MCF 10A (cell line): ENCODE measurements around the gene C1orf94. TPM values are rescaled to one million over a fixed set of nuclear protein-coding genes. Genes with fewer than 3 reads are reported as not detected.
A peak's percentile ranks its signal among the peaks of the same experiment; 100 is the strongest.

Experiments
- Bru-seq: library from RNA; stranded (reverse); fragments of 400-500 nt; gene quantifications from one replicate; lab custom pipeline; 2021; lab: Mats Ljungman, UMichigan
- BruChase-seq, 2 experiments: library from RNA; stranded (reverse); fragments of 400-500 nt; gene quantifications; one replicate each; lab custom pipeline; 2021; lab: Mats Ljungman, UMichigan
- BruUV-seq: library from RNA; stranded (reverse); fragments of 400-500 nt; replicated peaks from 2 replicates; lab custom pipeline; 2021; lab: Mats Ljungman, UMichigan
- CTCF ChIA-PET: fragments of 300-600 bp; sonication (Branson Sonifier 250); formaldehyde crosslinking; extraction: SDS; loops from one replicate; lab custom pipeline; 2021; ENCODE audit warnings: antibody characterized with exemption, inconsistent platforms; lab: Yijun Ruan, JAX
- POLR2A ChIA-PET: fragments of 300-600, 350-650 bp; sonication (Branson Sonifier 250); formaldehyde crosslinking; extraction: SDS; loops from one replicate; lab custom pipeline; 2020; ENCODE audit warnings: antibody characterized with exemption, inconsistent platforms; lab: Yijun Ruan, JAX
- DNase-seq: peaks from one replicate; pipeline ENCODE4 v3.0.0-alpha.2; 2018; ENCODE audit not compliant: unreplicated experiment
- H3K27ac Mint-ChIP-seq: one replicate; pipeline ENCODE4 v1.8.0; 2022; ENCODE audit warnings: mild to moderate bottlenecking, low read depth, mixed read lengths; ENCODE audit not compliant: unreplicated experiment
- H3K27me3 Mint-ChIP-seq: one replicate; pipeline ENCODE4 v1.8.0; 2022; ENCODE audit warnings: mixed read lengths; ENCODE audit not compliant: insufficient read depth, unreplicated experiment
- H3K36me3 Mint-ChIP-seq: one replicate; pipeline ENCODE4 v1.8.0; 2022; ENCODE audit warnings: mild to moderate bottlenecking, moderate library complexity, mixed read lengths; ENCODE audit not compliant: insufficient read depth, unreplicated experiment
- H3K4me1 Mint-ChIP-seq: one replicate; pipeline ENCODE4 v1.8.0; 2022; ENCODE audit warnings: mixed read lengths; ENCODE audit not compliant: insufficient read depth, unreplicated experiment
- H3K4me3 Mint-ChIP-seq: one replicate; pipeline ENCODE4 v1.8.0; 2022; ENCODE audit warnings: mild to moderate bottlenecking, moderate library complexity, mixed read lengths; ENCODE audit not compliant: unreplicated experiment
- H3K9me3 Mint-ChIP-seq: one replicate; pipeline ENCODE4 v1.8.0; 2022; ENCODE audit warnings: mixed read lengths; ENCODE audit not compliant: unreplicated experiment
- intact Hi-C: fragments of 100-400 bp; cut with micrococcal nuclease; formaldehyde crosslinking; loops from 2 replicates; pipeline ENCODE4 v1.14.1; 2022
- long read RNA-seq: library from polyadenylated mRNA; stranded (forward); transcript quantifications from one replicate; pipeline ENCODE4 v2.0.0, GENCODE V29; 2022
- total RNA-seq: library from RNA; stranded (reverse); gene quantifications from 2 replicates; pipeline ENCODE4 v1.2.3, GENCODE V29; 2022
- TF ChIP-seq, protein P1 (sequence below): fragments of 200-600 bp; IDR thresholded peaks from one replicate; pipeline ENCODE4 v1.8.0; 2022; ENCODE audit warnings: antibody characterized with exemption, mild to moderate bottlenecking; ENCODE audit not compliant: unreplicated experiment

Gene C1orf94, protein sequence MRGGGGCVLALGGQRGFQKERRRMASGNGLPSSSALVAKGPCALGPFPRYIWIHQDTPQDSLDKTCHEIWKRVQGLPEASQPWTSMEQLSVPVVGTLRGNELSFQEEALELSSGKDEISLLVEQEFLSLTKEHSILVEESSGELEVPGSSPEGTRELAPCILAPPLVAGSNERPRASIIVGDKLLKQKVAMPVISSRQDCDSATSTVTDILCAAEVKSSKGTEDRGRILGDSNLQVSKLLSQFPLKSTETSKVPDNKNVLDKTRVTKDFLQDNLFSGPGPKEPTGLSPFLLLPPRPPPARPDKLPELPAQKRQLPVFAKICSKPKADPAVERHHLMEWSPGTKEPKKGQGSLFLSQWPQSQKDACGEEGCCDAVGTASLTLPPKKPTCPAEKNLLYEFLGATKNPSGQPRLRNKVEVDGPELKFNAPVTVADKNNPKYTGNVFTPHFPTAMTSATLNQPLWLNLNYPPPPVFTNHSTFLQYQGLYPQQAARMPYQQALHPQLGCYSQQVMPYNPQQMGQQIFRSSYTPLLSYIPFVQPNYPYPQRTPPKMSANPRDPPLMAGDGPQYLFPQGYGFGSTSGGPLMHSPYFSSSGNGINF
- total RNA-seq (not detected in 2 replicates), Bru-seq, nascent RNA (percentile 2 among the genes with signal in this experiment), BruChase-seq, experiment 1, labeled RNA remaining after a 6-hour chase (not detected), BruChase-seq, experiment 2, labeled RNA remaining after a 2-hour chase (not detected)
- long read RNA-seq: 0 reads

DNA sequence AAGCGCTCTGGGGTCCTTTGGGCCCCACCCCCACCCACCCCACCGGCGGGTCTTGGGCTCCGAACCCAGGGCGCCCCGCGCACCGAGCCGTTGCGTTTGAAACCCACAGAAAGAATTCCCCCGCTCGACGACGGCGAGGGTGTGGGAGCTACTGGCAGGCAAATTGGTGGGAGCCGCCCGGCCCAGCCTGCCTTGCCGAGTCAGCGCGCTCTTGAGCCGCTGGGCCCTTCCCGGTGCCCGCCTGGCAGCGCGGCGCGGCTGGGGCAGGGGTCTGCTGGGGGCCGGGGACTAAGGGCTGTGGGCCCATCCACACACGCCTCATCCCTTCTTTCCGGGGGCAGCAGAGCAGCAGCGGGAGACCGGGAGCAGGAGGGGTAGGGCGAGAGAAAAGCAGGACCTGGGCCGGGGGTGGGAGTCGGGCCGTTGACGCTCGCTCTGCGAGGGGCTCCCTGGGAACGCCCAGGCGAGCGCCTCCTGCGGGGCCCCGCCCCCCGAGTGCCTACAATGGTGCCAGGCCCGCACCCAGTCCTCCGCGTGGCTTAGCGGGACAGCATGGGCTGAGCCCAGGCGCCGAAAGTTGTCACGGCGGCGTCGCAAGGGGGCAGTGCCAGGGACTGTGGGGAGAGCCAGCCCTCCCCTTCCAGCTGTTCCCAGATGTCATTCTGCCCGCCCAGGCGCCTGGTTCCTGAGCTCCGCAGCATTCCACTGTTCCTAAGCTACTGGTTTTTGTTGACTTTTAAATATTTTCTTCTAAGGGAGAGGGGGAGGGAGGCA is at the start of gene C1orf94:
Gene C1orf94, plus strand, starts transcription at position 78 of the 774 bp plus-strand sequence. CDS start 883 bp downstream, outside the sequence.
- intact Hi-C loops: no loop called here
- Mint-ChIP-seq H3K9me3 (peaks cover 15% of the 10 kb centered on the region), H3K27ac (no peak within 1 kb of the TSS), H3K4me3 (no peak within 1 kb of the TSS), H3K36me3 (no peaks in the 10 kb centered on the region), H3K27me3 (no peaks in the 10 kb centered on the region), H3K4me1 (no peaks in the 10 kb centered on the region)
- DNase-seq: no peak
- BruUV-seq: no TSS peak
- CTCF ChIA-PET: interaction anchor here (0.7 kb wide), 1 partner anchor 437 kb away, joined by 3 read pairs; no protein-coding TSS in a partner anchor
- POLR2A ChIA-PET: no interaction called here
- TF ChIP-seq, protein P1, sequence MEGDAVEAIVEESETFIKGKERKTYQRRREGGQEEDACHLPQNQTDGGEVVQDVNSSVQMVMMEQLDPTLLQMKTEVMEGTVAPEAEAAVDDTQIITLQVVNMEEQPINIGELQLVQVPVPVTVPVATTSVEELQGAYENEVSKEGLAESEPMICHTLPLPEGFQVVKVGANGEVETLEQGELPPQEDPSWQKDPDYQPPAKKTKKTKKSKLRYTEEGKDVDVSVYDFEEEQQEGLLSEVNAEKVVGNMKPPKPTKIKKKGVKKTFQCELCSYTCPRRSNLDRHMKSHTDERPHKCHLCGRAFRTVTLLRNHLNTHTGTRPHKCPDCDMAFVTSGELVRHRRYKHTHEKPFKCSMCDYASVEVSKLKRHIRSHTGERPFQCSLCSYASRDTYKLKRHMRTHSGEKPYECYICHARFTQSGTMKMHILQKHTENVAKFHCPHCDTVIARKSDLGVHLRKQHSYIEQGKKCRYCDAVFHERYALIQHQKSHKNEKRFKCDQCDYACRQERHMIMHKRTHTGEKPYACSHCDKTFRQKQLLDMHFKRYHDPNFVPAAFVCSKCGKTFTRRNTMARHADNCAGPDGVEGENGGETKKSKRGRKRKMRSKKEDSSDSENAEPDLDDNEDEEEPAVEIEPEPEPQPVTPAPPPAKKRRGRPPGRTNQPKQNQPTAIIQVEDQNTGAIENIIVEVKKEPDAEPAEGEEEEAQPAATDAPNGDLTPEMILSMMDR: no peak

DNA sequence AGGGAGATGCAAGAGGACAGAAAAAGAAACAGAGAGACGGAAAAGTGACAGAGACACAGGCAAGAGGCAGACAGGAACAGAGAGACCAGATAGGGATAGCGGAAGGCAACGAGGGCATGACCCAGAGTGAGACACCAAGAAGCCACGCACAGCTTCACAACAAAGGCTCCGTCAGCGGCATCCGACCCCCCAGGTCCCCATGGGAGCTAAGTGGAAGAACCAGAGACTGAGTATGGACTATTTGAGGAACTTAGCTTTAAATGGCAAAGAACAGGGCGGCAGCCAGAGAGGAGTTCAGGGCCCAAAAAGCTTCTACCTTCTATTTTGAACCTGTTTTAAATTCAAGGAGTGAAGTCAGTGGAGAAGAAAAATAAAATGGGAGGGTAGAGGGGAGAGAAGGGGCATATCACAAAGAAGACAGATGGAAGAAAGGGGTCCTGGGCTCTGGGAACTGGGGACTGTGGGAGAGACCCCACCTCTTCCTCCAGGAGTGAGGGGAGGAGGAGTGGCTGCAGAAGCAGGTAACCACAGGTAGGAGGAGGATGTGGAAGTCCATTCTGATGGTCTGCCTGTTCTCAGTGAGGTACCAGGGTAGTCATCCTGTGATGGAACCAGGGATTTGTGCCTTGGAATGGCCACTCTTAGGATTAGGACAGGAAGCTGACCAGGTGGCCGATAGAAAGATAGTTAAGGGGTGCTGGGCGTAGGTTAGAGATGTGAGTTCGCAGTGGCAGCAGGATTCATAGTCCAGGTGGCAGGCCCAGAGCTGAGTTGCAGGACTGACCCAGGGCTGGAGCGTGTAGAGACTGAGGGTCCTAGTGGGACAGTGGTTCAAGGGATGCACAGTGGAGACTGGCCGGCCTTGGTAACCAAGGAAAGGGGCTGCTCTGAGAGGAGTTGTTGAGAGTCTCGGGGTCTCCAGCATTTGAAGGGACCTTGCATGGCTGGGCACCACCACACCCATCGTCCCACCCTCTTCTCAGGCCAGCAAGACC is 49.4 kb upstream of the C1orf94 start:
- POLR2A ChIA-PET: no interaction called here
- intact Hi-C loops: no loop called here

DNA sequence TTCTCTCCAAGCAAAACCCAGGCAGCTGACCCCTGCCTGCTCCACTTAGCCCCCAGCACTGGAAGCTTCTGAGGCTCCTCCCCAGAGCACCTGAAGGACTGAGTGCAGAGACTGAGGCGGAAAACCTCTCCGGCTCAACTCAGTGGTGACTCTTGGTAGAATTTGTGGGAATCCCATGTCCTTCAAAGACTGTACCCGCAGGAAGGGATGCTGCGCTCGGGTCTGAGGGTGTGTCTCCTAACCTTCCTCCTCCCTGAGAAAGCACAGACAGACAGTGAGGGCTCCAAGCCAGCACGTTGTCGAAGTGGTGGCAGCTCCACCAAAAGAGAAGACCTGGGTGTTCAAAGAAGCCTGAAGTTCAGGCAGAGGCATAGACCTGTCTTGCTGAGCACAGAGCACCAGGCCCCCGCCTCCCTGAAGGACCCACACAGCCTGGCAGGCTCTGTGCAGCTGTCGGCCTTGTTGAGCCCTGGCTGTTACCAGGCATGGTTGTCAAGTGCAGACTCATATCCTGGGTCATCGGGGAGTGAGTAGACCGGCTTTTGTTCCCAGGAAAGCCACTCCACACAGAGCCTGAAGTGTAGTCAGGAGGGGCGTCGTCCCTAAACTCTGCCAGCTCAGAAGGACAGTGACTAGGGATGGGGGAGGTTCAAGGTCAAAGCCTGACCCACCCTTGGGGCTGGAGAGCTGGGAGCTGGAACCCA is 48.4 kb upstream of the C1orf94 start:
- Mint-ChIP-seq H3K9me3 (peaks cover 61% of the 10 kb centered on the region), H3K27me3 (no peaks in the 10 kb centered on the region), H3K4me3 (no peak overlapping the region), H3K27ac (no peak overlapping the region), H3K36me3 (no peaks in the 10 kb centered on the region), H3K4me1 (no peaks in the 10 kb centered on the region)
- POLR2A ChIA-PET: no interaction called here
- no TSS peak for BruUV-seq
- TF ChIP-seq, protein P1: no peak
- CTCF ChIA-PET: interaction anchor here (0.6 kb wide), 1 partner anchor 15 kb away, joined by 4 read pairs; no protein-coding TSS in a partner anchor
- DNase-seq: no peak
- intact Hi-C loops: no loop called here

More for the DNA sequence above, 49.4 kb upstream of the C1orf94 start:
- TF ChIP-seq, protein P1: no peak
- BruUV-seq: no TSS peak
- H3K27me3 Mint-ChIP-seq: no peaks in the 10 kb centered on the region
- CTCF ChIA-PET: interaction anchor here (0.6 kb wide), 2 partner anchors 14 to 764 kb away, joined by 3 to 4 read pairs; no protein-coding TSS in a partner anchor
- H3K36me3 Mint-ChIP-seq: peaks cover 4% of the 10 kb centered on the region
- DNase-seq: no peak
- no peak overlapping the region for H3K4me3 Mint-ChIP-seq
- no peaks in the 10 kb centered on the region for H3K4me1 Mint-ChIP-seq
- peaks cover 57% of the 10 kb centered on the region for H3K9me3 Mint-ChIP-seq
- H3K27ac Mint-ChIP-seq: no peak overlapping the region
